Stimulated activated CD8-positive, alpha-beta memory T cell treated with anti-CD3 and anti-CD28 coated beads, Interleukin-15, amount 100 ng/mL, for 4 hours (primary cell): ENCODE results near the gene LRMDA.

Experiments
- DNase-seq, 2 donors: peaks; one replicate each; pipeline ENCODE4 v3.0.0-alpha.2; 2020; ENCODE audit warnings: low read depth in 2 of 2

LRMDA gene

DNA sequence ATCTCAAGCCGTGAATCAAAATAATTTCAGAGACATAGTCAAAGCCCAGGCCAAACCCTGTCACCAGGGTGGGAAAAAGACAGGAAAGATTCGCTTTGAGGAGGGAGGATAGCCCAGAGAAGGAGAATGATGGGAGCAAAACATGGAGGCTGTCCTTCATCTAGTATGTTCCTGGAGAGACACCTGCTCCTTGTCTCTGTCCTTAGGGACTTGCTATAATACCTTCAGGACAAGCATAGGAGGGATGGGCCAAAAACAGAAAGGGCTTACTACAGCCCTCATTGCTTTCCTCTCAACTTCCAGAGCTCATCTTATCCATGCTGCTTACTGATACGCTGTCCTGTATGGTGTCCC, 593.7 kb downstream of the LRMDA start:
- DNase-seq = no peak

DNA sequence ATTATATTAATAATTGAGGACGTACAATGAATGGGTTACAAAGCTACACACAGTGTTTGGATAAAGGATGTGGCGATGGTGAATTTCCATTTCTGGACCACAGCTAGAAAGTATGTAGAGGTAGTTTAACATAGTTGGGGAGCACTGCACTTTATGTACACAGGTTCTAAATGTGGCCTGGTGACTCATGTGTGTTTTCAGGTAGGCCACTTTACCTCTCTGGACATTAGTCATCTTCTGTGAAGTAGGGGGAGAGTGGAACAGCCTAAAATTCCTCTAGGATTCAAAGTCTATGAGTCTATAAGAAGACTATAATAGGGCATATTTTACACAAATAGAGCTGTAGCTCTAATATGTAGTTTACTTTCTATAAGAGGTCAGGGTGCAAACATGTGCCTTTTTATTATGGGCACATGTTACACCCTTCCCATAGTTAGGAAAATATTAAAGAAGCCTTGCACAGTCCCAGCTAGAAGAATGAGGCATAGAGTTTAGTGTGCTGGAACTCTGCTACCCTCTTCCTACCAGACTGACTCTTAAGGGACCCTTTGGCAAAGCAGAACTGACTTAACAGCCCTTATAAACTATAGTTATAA, 594.9 kb downstream of the LRMDA start:
- DNase-seq = no peak

DNA sequence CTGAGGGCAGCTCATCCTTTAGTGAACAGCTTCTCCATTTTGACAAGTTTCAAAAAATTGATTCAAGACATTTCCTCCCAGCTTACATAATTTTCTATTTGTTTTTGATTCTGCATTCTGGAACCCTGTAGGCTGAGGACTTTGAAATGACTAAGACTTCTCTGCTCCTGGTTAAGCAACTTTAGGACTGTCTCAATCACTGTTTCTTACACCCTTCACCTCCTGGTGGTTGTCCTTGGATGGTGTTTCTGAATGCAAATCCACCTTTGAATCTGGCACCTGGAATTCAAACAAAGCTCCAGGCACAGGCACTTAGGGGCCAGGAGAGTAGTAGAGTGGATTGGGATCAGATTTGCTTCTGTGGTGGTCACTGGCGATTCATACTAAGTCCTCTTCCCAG, 595.5 kb downstream of the LRMDA start:
- DNase-seq = no peak

DNA sequence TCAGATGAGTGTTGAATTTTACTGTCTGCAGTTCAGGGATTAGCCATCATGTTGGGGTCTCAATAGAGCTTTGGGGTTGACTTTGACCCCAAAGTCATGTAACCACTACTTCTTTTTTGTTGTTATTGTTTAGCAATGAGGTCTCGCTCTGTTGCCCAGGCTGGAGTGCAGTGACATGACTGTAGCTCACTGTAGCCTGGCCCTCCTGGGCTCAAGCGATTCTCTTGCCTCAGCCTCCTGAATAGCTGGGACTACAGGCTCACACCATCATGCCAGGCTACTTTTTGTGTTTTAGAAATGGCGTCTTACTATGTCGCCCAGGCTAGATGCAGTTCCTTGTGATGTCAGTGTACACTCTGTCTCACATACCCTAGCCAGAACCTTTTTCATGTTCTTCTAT, 598.4 kb downstream of the LRMDA start:
- no peak for DNase-seq

DNA sequence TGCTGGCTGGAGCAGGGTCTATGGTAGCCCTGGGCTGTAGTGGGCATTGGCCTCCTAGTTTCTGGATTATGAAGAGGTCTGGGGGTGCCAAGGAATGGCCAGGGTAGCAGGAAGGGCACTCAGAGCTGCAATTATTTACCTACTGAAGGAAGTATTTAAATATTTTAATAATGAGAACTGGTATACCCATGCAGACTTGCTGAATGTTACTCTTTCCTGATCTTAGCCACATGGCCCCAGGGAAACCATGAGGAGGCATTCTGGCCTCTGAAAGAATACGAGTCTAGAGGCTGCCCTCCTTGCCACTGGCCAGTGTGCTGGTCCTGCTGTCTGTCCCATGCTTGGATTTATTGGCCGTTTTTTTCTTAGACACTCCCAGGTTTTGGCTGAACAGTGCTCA, 599.7 kb downstream of the LRMDA start:
- DNase-seq = no peak

DNA sequence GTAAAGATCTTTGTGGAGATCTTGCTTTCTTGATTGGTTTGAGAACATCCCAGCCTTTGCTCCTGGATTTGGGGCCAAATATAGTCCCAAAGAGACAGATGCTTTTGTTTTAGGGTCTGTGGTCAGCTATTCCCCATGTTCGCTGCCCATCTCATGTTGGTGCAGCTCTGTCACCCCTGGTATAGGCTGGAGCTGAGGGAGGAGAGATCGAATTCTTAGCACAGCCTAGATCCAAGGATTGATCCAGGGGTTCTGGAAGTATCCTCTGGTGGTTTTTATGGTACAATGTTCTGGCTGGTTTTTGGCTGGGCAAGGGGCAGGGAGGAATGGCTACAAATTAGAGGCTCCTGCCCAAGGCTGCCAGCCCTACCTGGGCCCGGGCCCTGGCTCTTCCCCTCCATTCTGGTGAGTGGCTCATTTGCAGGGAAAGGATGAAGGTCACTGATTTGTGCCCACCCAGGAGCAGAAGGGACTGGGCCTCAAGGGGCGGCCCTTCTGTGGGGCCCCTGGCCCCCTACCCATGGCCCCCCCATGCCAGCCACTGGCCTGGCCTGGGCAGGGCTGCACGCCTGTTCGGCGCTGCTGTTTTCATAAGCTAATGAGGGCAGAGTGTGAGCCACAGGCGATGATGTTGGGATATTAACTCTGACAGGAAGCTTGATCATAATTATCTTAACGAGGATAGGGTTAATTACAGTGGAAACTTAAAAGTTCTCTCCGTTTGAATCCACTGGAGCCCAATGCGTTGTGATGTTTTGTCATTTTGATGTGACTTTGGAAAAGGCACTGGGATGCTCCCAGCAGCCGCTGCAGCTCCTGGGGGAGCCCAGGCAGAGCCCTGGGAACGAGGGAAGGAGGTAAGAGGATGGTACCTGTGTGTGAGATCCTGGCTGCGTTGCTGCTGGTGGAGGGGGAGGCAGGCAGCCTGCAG, 600.6 kb downstream of the LRMDA start:
- no peak for DNase-seq

DNA sequence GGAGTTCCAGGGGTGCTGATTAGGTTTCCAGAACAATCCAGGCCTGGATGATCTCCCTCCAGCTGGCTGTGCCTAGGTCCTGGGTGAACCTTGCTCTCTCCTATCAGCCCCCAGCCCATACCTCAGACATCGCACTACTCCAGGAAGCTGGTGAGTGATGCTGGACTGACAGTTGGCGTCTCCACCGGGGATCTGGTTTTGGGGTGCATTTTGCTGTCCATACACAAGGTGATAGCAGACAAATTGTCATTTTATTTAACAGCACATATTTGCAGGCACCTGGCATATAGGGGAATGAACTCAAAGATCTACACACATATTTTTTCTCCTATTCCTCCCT, 601.2 kb downstream of the LRMDA start:
- DNase-seq = no peak

DNA sequence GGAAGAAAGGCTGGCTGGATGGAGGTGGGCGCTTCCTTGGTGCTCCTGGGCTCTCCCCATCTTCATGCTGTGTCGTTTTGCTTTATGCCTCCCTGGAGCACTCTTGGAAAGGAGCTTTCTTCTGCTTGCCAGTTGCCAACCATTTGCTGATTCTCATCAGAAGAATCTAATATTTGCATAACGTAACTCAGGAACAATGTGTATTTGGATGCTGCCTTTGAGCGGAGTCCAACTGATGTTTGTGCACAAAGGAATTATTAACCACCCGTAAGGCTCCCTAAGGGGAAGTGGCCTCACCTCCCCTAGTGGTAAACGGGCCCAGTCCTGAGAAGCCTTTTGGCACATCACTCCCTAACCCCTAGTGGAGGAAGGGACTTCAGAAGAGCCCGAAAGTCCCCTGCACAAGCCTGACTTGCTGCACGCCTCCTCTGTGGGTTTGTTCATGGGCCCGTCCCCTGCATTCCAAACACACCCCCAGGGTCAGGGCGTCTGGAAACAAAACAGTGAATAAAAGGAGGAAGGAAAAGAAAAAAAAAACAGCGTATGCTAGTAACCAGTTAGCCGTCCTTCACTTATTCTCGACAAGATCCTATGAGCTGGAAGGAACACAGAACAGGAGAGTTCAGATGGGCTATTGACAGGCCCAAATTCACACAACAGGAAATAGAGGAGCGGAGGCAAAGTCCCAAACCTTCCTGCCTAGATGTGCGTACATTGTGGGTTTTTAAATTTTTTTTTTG, 602.2 kb downstream of the LRMDA start:
- DNase-seq = no peak

DNA sequence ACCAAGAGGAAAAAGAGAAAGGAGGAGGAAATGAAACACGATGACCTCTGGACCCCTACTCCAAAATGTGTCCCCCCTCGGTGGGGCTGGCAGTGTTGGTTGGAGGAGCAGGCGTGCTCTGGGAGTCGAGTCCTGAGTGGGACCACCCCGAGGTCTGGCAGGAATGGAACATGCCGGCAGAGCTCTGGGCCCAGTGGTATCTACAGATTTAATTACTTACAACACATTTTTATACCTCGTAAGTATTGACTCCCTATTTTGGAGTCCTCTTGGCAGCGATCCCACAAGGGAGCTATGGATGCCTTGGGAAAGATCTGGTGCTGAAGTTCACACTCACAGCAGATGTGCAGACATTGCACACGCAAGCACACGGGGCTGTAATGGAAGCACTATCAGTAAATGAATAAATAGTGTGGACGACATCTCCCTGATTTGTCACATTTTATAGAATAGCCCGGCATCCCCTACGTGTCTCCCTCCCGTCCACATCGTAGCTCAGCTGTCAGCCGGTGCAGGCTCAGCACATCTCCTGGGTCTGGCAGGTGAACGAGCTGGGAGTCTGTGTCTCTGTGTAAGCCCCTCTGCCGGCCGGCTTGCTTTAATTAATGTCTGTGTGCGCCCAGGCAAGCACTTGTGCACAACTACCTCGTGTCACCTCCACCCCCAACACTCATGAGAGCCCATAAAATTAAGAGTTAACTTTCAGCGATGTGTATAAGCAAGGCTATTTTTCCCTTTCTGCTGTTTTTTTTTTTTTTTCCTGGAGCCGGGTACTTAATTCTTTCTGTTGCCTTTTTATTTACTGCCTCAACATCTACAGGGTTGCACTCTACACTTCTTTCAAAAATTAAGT, 603.2 kb downstream of the LRMDA start:
- DNase-seq = no peak

DNA sequence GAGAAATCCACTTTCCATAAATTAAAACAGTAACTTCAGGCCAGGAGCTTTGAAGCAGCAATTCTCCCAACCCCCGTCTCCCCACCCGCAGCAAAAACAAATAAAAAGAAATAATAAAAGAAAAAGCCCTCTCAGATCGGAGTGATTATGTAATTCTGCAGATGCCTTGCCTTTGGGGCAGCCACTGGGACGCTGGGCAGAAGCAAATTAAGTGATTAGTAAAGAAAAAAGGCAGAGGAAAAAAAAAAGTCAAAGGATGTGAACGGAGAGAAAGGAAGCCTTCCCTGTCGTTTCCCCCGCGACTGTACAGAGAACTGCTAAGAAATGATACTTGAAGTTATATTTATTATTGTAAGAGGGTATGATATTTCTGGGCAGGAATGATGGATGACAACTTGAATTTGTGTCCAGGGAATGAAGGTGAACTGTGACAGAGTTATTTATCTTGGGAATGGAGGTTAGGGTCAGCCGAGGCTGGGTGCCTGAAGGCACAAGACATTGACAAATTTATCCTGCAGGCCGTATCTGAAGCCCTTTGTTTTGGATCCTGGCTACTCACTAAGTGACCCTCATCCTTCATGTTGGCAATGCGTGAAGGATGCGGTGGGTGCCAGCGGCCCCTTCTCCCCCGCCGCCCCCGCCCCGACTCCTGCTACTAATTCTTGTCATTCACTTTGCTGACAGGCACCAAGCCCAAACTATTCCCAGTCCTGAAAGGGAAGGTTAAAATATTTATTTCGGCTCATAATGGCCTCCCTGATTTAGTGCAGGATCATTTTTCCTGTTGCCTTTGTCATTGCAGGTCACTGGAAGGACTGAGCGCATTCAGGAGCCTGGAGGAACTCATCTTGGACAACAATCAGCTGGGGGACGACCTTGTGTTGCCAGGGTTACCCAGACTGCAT, 604.0 kb downstream of the LRMDA start:
- no peak for DNase-seq

DNA sequence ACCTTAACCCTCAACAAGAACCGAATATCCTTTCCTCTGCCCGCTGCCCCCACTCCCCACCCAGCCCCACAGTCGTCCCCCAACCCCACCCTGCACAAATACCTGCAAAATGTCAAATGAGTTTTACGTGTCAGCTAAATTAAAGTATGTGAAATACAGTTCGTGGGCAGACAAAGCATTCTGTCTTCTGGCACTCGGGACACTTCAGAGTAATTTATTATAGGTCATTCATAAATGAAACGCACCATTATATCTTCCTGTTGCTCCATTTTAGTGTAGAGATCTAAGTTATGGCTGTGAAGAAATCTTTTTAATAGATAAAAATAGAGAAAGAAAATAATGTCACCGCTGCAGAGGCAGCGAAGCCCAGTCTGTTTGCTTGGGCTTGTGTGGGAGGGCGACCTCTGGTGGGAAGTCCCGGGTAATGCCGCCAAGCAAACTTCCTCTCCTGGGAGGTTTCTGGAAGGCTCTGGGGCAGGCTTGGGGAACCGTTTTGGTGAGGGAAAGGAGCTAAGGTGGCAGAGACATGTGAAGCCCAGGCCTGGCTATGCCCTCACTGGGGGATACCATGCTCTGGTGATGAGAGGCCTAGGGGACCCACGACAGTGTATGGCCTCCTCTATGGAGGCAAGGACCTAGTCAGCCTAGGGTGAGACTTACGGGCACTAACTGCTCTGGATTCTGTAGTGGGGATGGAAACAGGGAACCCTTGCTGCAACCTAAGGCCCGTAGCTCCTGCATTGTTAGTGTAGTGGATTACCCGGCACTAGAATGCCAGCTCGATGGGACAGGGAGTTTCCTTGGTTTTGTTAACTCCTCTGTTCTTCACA, 604.9 kb downstream of the LRMDA start:
- DNase-seq = no peak

DNA sequence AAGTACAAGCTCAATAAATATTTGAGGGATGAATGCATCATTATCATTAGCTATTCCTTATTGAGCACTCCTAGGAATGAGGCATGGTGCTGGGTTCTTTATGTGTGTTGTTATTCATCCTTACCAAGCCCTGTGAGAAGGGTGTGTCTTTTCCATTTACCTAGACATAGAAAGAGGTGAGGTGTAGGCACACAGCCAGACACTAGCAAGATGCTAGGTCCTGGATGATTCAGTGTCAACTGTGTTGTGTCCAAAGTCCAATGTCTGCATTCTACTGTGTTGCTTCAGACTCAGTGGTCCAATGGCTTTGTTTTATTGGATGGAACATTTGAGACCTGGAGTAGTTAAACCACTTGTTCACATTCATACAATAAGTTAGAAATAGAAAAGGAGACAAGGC, 605.5 kb downstream of the LRMDA start:
- DNase-seq = no peak

DNA sequence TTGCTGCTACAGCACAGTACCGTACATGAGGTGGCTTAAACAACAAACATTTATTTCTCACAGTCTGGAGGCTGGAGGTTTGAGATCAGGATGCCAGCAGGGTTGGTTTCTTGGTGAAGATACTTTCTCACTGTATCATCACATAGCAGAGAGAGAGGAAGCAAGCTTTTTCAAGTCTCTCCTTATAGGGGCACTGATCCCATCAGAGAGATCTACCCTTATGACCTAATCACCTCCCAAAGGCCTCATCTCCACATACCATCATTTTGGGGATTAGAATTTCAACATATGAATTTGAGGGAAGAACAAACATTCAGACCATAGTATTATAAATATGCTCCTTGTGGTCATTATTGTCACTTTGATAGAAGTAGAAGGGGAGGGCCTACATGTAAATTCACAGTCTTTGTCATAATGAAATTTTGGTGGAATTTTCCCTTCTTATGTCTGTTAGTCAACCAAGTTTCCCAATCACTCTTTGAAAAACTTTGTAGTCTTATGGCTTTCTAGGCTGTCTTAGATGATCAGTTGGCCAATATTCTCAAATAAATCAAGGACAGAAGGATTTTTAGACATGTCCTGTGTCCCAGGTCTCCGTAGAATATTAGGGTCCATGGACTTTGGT, 606.2 kb downstream of the LRMDA start:
- no peak for DNase-seq

DNA sequence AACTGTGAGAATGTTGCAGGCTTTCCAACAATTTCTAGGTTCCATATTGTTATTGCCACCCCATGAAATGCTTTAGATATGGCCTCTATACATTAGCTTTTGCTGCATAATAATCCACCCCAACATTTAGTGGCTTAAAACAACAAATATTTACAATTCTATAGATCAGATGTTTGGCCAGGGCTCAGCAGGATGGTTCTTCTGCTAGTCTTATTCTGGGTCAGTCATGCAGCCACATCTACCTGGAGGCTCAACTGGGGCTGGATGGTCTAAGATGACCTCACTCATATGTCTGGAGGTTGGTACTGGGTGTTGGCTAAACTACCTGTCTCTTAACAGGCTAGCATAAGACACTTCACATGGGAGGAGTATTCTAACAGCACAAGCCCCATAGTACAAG, 607.3 kb downstream of the LRMDA start:
- DNase-seq = no peak

DNA sequence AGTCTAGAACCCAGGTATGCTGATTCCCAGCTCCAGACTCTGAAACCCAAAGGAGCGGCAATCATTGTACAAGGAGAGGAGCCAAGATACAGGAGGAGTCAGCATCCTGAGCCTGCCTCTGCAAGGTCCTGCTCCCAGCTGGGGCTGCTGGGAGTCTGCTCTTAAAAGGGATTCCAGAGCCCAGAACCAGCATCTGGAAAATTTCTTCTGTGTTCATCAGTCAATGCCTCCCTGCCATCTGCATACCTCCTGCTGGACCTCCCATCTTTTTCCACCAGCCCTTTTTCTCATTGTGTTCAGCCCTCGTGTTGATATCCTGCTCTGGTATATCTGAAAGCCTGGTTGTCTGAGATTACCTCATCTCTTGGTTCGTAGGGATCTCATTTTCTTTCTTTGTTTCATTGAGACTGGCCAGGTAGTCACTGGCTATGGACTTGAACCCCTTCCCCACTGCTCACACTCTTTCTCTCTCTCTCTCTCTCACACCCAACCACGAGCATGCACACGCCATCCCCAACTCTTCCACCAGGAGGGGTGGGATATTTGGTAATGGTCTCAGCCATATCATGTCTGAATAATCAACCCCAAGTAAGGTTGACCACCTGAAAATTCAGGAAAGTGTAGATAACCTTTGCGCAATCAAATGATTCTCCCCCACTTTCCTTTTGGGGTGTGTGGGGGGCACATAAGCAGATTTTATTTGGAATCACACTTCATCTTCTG, 608.8 kb downstream of the LRMDA start:
- no peak for DNase-seq

DNA sequence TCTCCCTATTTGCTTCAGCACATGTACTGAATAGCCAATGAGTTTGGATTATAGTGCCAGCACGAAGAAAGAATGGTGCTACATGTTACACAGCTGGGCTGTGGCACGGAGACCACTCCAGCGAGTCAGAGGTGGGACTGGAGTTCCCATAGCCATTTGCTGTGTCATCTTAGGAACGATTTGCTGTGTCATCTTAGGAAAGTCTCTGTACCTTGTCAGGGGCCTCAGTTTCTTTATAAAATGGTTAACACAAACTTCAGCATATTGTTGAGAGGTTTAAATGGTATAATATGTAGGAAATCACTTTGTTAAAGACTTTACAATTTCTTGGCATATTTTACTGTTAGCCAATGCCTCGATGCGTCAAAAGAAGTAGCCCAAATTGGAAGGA, 609.4 kb downstream of the LRMDA start:
- no peak for DNase-seq

DNA sequence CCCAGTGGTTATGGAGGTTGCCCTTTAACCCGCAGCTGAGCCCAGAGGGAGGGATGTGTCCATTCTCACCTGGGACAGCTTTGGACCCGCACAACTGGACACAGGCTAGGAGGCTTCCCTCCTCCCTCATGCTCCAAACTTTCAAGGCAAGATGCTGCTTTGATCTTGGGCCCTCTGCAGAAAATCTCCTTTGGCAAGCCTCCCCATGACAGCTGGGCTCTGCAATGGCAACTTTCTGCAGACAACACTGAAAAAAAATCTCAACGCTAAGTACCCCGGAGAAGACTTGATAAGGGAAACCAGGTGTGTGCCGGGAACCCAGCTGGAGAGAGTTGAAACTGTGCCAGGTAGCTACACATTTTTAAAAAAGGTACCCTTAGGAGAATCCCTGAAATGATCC, 610.1 kb downstream of the LRMDA start:
- no peak for DNase-seq

DNA sequence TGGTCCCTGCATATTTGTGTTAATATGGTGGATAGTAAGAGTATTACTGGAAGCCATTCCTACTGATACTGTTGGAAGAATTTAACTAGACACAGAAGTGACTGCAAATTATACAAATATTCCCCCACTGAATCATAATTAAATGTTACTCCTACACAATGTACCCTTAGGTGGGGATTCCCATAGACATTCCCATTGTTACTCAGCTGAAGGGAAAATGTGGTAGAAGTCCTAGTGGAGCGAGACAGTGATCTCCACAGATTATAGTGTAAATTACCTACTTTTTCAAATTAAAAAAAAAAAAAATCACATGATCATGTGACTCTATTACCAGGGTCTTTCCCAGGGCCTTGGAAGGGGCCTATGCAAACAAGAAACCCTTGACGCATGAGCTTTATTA, 611.8 kb downstream of the LRMDA start:
- no peak for DNase-seq

DNA sequence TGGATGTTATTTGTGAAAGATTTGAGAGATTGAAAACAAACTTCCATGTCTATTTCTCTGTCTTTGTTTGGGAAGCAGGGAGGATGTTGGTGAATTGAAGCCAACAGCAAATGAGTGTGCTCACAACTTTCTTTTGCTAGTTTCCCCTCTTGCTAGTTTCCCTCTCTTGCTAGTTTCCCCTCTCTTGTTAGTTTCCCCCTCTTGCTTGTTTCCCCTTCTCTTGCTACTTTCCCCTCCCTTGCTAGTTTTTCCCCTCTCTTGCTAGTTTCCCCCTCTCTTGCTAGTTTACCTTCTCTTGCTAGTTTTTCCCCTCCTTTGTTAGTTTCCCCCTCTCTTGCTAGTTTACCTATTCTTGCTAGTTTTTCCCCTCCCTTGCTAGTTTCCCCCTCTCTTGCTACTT, 613.3 kb downstream of the LRMDA start:
- DNase-seq = no peak
